NK-92 (cell line): ENCODE measurements around the gene ENKD1.
"Not testable (repeated sequence)": the region's sequence is repeated elsewhere in the genome, so short reads cannot be mapped to it uniquely, and the experiment has no call there.

Source experiments
- DNase-seq: peaks from one replicate; lab custom pipeline; 2025; ENCODE audit not compliant: unreplicated experiment; lab: John Stamatoyannopoulos, UW

ENKD1 gene

GRCh38 chr16:67666559-67667452 is at the start of gene ENKD1, which contains the start of gene C16orf86:
TSS of gene ENKD1 (minus strand) at chr16:67666750. CDS start at chr16:67666442, 308 bp downstream.
TSS of gene C16orf86 (plus strand) at chr16:67666814. CDS start at chr16:67666971, 157 bp downstream.
- no peak for DNase-seq

GRCh38 chr16:67716097-67716496 is 49.5 kb upstream of the ENKD1 start:
- DNase-seq: no peak

- DNase-seq: no peak
Observed at GRCh38 chr16:67714522-67714921, 48.0 kb upstream of the ENKD1 start.

GRCh38 chr16:67713647-67714273 is 47.2 kb upstream of the ENKD1 start:
- DNase-seq: no peak

GRCh38 chr16:67710607-67711006 is 44.1 kb upstream of the ENKD1 start:
- DNase-seq: no peak

- DNase-seq: no peak
Observed at GRCh38 chr16:67709050-67709449, 42.5 kb upstream of the ENKD1 start.

GRCh38 chr16:67708368-67708771 is 41.8 kb upstream of the ENKD1 start:
- DNase-seq: no peak

GRCh38 chr16:67707790-67708189 is 41.2 kb upstream of the ENKD1 start:
- DNase-seq: no peak

- DNase-seq: no peak
Observed at GRCh38 chr16:67707210-67707609, 40.7 kb upstream of the ENKD1 start.

GRCh38 chr16:67704110-67704509 is 37.6 kb upstream of the ENKD1 start:
- no peak for DNase-seq

- no peak for DNase-seq
Observed at GRCh38 chr16:67703626-67704025, 37.1 kb upstream of the ENKD1 start.

GRCh38 chr16:67702130-67702529 is 35.6 kb upstream of the ENKD1 start:
- no peak for DNase-seq

- DNase-seq: no peak
Observed at GRCh38 chr16:67701420-67701819, 34.9 kb upstream of the ENKD1 start.

- no peak for DNase-seq
Observed at GRCh38 chr16:67699265-67699664, 32.7 kb upstream of the ENKD1 start.

GRCh38 chr16:67697422-67698185 is 31.1 kb upstream of the ENKD1 start:
- no peak for DNase-seq

GRCh38 chr16:67694611-67695010 is 28.1 kb upstream of the ENKD1 start:
- no peak for DNase-seq

GRCh38 chr16:67693517-67694285 is 27.2 kb upstream of the ENKD1 start:
- not testable (repeated sequence) for DNase-seq

- DNase-seq: no peak
Observed at GRCh38 chr16:67685388-67686112, 19.0 kb upstream of the ENKD1 start.

GRCh38 chr16:67683767-67684166 is 17.2 kb upstream of the ENKD1 start:
- no peak for DNase-seq
